Vagina (tissue), 2 donors: ENCODE measurements around the gene CCDC88C.

Source experiments
- CTCF ChIP-seq, 3 experiments: fragments of 450-650 bp in 2 of 3; fragments of 200-600 bp in 1 of 3; sonication (generic) in 1 of 3; IDR thresholded peaks; one replicate each; pipeline ENCODE4 v1.5.1; 2017 to 2019; ENCODE audit warnings: antibody characterized with exemption in 3 of 3, mild to moderate bottlenecking in 2 of 3, moderate library complexity in 2 of 3
- POLR2AphosphoS5 ChIP-seq, 2 donors: sonication (generic); formaldehyde crosslinking; IDR thresholded peaks; one replicate each; pipeline ENCODE4 v1.9.0; 2017; ENCODE audit warnings: antibody characterized with exemption in 2 of 2, mild to moderate bottlenecking in 2 of 2, low read depth in 1 of 2; ENCODE audit not compliant: insufficient read depth in 1 of 2

GRCh38 chr14:91417983-91418386 is 365 bp upstream of the CCDC88C start:
- no peak for TF ChIP-seq POLR2AphosphoS5 (IDR thresholded peaks at IDR 0.05; ENCODE audit: insufficient read depth in 1 of 2, low read depth in 1 of 2)
- no peak for TF ChIP-seq CTCF (IDR thresholded peaks at IDR 0.05)
